HepG2 (cell line): ENCODE measurements around the gene NEDD4L.

ENCODE experiments used
- CENPX ChIP-seq: sonication (generic); formaldehyde crosslinking; IDR thresholded peaks from 2 replicates; pipeline ENCODE4 v1.9.0; 2021; ENCODE audit warnings: mild to moderate bottlenecking, missing genetic modification reagents, moderate library complexity
- CHCHD3 ChIP-seq: sonication (generic); formaldehyde crosslinking; IDR thresholded peaks from 2 replicates; pipeline ENCODE4 v1.8.0; 2022; ENCODE audit warnings: mild to moderate bottlenecking, missing genetic modification reagents, moderate library complexity
- POLR2A ChIP-seq, 2 experiments: IDR thresholded peaks; 2 replicates each; pipeline ENCODE4 v1.6.1; 2011; ENCODE audit warnings: low read depth in 2 of 2, low read length in 2 of 2, mild to moderate bottlenecking in 1 of 2, moderate library complexity in 1 of 2; ENCODE audit not compliant: insufficient read depth in 1 of 2
- TF ChIP-seq, protein P1 (sequence below): sonication (generic); formaldehyde crosslinking; IDR thresholded peaks from 2 replicates; pipeline ENCODE4 v1.5.0; 2020; ENCODE audit warnings: mild to moderate bottlenecking, missing genetic modification reagents, moderate library complexity

DNA sequence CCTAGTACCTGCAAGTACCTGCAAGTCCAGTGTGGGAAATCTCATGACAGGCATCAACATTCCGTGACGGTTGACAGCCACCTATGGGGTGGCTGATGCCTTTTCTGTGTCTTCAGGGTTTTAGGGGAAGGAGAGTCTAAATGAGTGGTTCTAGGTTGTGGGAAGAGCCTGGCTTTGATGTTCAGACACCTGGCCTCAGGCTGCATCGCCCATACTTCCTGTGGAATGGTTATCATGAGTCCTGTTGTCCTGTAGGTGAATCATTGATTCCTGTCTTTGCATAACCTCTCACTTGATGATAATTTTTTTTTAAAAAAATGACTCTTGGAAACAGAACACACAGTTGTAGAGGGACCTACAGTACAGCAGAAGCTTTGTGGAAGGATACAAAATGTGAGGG is 108.9 kb downstream of the NEDD4L start:
- TF ChIP-seq CHCHD3: no peak
- no peak for TF ChIP-seq POLR2A (IDR thresholded peaks at IDR 0.05; ENCODE audit: insufficient read depth in 1 of 2, low read depth in 2 of 2, low read length in 2 of 2)
- TF ChIP-seq CENPX (CRISPR knock-in tag): no peak
- TF ChIP-seq, protein P1, sequence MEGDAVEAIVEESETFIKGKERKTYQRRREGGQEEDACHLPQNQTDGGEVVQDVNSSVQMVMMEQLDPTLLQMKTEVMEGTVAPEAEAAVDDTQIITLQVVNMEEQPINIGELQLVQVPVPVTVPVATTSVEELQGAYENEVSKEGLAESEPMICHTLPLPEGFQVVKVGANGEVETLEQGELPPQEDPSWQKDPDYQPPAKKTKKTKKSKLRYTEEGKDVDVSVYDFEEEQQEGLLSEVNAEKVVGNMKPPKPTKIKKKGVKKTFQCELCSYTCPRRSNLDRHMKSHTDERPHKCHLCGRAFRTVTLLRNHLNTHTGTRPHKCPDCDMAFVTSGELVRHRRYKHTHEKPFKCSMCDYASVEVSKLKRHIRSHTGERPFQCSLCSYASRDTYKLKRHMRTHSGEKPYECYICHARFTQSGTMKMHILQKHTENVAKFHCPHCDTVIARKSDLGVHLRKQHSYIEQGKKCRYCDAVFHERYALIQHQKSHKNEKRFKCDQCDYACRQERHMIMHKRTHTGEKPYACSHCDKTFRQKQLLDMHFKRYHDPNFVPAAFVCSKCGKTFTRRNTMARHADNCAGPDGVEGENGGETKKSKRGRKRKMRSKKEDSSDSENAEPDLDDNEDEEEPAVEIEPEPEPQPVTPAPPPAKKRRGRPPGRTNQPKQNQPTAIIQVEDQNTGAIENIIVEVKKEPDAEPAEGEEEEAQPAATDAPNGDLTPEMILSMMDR (CRISPR knock-in tag): no peak
